ENCODE results near the gene C11orf54.
A peak's percentile ranks its signal among the peaks of the same experiment; 100 is the strongest.
"Not testable (repeated sequence)": the region's sequence is repeated elsewhere in the genome, so short reads cannot be mapped to it uniquely, and the experiment has no call there.

The C11orf54 gene

DNA sequence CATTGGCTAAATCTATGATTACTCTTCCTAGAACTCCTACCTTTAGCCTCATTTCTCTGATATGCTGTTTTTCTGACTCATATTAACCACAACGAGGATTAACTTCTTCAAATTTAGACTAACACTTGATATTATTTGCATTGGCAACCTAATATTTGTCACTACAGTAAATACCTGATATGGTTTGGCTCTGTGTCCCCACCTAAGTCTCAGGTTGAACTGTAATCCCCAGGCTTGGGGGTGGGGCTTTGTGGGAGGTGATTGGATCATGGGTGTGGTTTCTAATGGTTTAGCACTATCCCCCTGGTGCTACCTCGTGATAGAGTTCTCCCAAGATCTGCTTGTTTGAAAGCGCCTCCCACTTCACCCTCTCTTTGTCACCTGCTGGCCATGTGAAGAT, 25.5 kb downstream of the C11orf54 start:
- FAIRE-seq: no peak

DNA sequence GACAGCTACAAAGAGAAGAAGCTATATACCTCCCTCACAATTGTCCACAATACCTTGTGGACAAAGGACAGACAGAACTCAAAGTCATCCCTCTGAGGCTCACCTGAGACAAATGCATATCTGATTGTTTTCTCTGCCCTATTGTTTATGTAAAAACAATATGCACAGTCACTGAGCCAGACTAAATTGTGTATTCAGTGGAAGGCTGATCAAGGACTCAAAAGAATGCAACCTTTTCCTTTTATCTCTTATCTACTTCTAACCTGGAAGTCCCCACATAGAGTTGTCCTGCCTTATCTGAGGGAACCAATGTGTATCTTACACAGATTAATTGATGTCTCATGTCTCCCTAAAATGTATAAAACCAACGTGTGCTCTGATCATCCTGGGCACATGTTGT, 28.7 kb downstream of the C11orf54 start:
- no peak for FAIRE-seq

- FAIRE-seq: no peak
These were observed 30.7 kb downstream of the C11orf54 start for GRCh38 chr11:93772123-93772522.

- no peak for FAIRE-seq
These were observed 31.6 kb downstream of the C11orf54 start for GRCh38 chr11:93773045-93773477.

- FAIRE-seq: no peak
These were observed 32.2 kb downstream of the C11orf54 start for GRCh38 chr11:93773601-93774200.

GRCh38 chr11:93774560-93774959, 33.1 kb downstream of the C11orf54 start:
- not testable (repeated sequence) for FAIRE-seq

GRCh38 chr11:93775289-93775688, 33.8 kb downstream of the C11orf54 start:
- no peak for FAIRE-seq

DNA sequence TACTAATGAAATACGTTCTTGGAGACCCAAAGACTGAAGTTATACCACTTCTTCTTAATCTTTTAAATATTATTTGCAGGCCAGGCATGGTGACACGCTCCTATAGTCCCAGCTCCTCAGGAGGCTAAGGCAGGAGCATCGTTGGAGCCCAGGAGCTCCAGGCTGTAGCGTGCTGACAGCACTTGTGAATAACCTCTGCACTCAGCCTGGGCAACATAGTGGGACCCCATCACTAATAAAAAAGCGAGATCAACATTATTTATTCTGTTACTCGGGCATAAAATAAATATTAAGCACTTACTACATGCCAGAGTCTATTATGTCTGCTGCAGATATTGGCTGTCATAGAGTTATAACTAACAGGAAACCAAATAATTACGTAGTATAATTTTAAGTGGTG, 41.9 kb downstream of the C11orf54 start:
- FAIRE-seq: no peak

GRCh38 chr11:93783765-93784144, 42.3 kb downstream of the C11orf54 start:
- FAIRE-seq: no peak

- peak; percentile 92 for FAIRE-seq
These were observed 42.9 kb downstream of the C11orf54 start, which contains the start of gene MED17 for GRCh38 chr11:93784145-93784934. Gene MED17, plus strand, starts transcription at chr11:93784282. Its CDS starts 232 bp downstream, at chr11:93784514.

DNA sequence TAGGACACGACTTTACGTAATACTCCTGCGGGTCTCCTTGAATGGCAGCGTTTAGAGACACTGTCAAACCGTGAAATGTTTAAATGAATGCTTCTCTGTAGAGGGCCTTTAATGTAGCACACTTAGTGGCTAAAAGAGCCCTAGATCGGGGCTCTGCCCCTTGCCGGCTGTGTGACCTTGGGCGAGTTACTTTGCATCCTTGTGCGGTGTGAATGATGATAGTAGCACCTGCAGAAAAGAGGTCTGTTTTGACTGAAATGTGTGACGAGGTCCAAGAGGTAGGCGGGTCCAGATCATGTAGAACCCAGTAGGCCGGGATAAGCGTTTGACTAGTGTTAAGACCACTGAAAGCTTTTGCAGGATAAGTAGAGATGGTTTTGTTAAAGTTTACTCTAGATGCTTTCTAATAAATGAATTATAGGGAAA, 43.5 kb downstream of the C11orf54 start:
- FAIRE-seq: no peak

DNA sequence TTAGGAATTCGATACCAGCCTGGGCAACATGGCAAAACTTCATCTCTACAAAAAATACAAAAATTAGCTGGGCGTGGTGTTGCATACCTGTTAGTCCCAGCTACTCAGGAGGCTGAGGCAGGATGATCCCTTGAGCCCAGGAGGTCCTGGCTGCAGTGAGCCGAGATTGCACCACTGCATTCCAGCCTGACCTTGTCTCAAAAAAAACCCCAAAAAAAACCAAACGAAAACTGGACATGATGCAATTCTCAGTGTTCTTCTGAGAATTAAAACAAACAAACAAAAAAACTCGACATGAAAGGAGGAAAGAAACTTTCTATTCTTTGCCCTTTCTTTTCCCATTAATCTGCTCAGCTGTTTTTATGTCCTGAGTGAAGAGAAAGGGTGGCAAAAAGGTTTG, 50.0 kb downstream of the C11orf54 start:
- FAIRE-seq: no peak

DNA sequence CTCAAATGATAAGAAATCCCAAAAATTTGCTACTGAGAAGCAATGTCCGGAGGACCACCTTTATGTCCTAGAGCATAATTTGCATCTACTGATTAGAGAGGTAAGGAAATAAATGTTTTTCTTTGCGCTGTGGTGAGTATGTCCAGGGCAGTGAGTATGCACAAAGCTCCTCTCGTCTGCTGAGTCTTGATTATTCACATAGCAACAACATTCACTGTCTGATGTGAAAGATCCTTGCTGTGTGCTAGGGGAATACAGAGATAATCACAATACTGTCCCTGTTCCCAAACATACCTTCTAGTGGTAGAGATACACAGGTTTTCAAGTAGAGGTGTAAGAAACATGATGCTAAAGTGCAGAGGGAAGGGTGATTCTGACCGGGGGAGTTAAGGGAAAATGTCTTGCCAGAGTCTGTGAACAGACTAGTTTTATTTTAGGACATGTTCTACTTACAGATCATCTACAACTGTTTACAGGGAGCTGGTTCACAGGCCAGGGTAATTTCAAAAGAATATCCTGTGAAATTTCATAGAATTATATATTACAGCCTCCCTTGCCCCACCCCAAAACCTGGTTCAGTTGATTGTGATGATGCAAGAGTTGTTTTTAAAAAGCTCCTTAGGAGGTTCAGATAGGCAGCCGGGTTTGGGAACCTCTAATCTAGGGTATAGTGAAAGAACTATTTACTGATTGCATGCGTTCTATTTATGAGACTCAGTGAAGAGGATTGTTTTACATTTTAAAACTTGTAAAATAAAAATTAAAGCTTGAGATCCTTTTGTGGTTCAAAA, 55.2 kb downstream of the C11orf54 start:
- no peak for FAIRE-seq

DNA sequence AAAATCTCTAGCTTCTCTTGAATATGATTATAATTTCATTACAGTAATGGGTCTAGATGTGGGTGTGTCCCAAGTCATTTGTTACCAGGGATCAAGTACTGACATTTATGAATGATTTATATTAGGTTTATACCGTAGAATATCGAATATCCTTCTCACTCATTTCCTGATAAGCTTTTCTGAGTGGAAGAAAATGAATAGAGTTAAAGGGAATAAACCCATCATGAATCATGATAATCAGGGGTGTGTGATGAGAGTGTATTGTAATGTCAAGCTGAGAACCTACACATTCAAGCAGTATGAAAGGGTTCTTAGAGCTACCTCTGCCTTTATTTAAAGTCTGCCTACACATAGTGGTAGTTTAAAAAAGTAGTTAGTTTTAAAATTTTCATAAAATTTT, 59.9 kb downstream of the C11orf54 start:
- FAIRE-seq: no peak

- FAIRE-seq: no peak
These were observed 63.4 kb downstream of the C11orf54 start for GRCh38 chr11:93804879-93805278.

DNA sequence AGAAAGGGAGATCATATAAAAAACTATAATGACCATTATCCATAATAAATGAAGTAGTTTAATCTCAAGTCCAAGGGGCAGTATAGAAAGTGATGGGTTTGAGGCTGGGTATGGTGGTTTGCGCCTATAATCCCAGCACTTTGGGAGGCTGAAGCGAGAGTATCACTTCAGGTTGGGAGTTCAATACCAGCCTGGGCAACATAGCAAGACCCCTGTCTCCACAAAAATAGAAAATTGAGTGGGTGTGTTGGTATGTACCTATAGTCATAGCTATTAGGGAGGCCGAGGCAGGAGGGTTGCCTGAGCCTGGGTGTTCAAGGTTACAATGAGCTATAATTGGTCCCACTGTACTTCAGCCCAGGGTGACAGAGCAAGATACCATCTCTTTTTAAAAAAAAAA, 66.5 kb downstream of the C11orf54 start:
- FAIRE-seq: no peak

DNA sequence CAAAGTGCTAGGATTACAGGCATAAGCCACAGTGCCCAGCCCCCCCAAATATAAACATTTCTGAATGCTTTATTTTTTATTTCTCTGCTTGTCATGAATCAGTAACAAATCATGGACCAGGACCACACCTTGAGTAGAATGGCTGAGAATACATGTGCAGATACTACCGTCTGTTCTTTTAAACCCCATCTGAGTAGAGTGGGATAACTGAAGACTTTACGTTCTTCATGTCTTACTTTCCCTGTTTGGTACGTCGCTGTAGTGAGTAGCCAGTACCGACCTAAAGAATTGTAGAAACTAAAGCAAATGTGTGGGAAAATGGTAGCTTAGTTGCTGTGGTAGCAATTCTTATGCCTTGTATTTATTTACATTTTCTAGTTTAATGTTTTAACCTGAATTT, 72.5 kb downstream of the C11orf54 start:
- FAIRE-seq: no peak

All from G401.6 (cell line).